ENCODE results near the gene CNTN6.

Gene CNTN6

DNA sequence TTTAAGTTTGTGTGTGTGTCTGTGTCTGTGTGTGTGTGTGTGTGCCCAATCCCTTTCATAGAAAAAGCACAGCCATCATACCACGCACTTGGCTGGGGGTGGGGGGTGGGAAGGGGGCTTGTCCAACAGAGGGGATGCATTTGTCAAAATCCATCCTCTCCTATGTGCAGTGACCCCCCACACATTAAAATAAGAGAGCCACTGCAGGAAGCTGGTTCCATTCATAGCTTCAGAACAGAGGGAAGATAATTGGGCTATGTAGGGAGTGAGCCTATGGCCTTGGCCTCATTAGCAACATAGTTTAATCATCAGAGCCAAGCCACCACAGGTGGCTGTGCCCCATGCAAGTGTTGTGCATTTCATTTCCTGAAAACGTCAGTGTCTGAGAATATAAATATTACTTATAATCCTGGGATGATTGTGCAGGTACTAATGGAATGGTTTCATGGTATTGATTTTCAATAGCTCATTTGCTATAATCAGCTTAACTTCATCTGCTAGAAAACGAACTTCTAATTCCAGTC, 330.8 kb downstream of the CNTN6 start:
- no peak for DNase-seq (ENCODE audit: extremely low read depth, low read depth)
- TF ChIP-seq, protein P1, sequence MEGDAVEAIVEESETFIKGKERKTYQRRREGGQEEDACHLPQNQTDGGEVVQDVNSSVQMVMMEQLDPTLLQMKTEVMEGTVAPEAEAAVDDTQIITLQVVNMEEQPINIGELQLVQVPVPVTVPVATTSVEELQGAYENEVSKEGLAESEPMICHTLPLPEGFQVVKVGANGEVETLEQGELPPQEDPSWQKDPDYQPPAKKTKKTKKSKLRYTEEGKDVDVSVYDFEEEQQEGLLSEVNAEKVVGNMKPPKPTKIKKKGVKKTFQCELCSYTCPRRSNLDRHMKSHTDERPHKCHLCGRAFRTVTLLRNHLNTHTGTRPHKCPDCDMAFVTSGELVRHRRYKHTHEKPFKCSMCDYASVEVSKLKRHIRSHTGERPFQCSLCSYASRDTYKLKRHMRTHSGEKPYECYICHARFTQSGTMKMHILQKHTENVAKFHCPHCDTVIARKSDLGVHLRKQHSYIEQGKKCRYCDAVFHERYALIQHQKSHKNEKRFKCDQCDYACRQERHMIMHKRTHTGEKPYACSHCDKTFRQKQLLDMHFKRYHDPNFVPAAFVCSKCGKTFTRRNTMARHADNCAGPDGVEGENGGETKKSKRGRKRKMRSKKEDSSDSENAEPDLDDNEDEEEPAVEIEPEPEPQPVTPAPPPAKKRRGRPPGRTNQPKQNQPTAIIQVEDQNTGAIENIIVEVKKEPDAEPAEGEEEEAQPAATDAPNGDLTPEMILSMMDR (IDR thresholded peaks at IDR 0.05; ENCODE audit: low read depth, low read length), result no peak

DNA sequence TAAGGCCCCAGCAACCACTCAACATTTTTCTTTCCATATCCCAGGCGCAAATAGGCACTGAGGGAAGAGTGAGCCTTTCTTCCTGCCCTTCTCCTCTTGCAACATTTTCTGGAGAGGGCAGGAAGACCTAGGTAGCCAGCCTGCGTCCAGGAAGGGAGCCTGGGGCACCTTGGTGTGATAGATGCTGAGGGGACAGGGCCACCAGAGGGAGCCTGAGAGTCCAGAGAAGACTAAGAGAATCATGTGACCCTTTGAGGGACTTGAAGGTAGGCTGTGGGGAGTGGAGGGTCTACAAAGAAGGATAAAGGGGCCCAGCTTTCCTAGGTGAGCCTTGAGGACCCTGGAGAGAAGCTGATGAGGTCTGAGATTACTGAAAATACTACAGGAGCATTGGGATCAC, 346.6 kb downstream of the CNTN6 start:
- TF ChIP-seq, protein P1 (IDR thresholded peaks at IDR 0.05; ENCODE audit: low read depth, low read length), result no peak
- DNase-seq (ENCODE audit: extremely low read depth, low read depth), result no peak

DNA sequence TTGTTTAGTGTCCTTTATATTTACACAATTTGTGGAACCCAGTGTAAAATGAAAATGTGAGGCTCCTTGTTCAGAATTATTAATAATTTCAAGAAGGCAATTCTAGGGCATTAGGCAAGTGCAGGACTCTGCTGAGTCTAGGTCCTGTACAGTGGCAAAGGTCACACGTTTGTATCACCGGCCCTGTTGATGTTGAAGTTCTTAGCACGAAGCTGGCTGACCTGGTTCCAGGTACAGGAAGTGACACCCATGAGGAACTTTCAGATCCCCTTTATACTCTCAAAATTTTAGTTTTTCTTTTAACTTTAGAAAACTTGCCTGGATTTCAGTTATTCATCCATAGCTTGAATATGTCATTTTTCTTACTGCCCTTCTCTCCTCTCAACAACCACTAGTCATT, 349.4 kb downstream of the CNTN6 start:
- DNase-seq (ENCODE audit: extremely low read depth, low read depth), result no peak

DNA sequence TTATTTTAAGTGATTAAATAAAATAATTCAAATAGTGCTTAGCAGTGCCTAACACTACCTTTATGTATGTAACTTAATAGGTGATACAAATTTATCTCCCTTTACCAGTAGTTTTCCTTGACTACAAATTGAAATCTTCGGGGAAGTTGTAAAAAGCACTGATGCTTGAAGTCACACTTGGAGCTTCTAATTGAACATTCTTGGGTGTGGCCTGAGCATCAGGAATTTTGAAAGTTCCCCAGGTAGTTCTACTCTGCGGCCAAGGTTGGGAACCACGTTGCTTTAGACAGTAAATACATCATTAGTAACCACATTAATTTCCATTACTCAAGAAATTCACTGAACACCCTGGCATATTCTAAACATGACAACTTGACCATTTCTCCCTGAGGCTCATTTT, 351.4 kb downstream of the CNTN6 start:
- TF ChIP-seq, protein P1 (IDR thresholded peaks at IDR 0.05; ENCODE audit: low read depth, low read length), result no peak
- DNase-seq (ENCODE audit: extremely low read depth, low read depth), result no peak

More for the DNA sequence above, 349.4 kb downstream of the CNTN6 start:
- TF ChIP-seq, protein P1 (IDR thresholded peaks at IDR 0.05; ENCODE audit: low read depth, low read length), result no peak

DNA sequence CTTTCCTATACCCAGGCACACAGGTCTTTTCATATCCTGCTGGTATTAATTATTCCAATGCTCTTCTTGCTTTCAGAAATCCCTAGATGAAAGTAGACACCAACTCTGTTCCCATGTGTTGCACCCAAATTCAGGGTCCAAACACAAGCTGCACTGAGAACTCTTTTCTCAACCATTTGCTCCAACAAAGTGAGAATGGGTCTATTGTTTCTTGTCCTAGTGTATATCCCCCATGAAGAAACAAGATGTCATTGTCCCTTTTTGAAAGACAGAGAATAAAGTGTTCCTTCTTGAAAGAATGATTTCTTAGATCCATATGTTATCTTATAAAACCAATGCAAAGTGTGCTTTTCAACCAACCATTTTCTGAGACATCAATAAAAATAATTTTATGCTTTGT, 353.7 kb downstream of the CNTN6 start:
- no peak for DNase-seq (ENCODE audit: extremely low read depth, low read depth)
- TF ChIP-seq, protein P1 (IDR thresholded peaks at IDR 0.05; ENCODE audit: low read depth, low read length), result no peak

DNA sequence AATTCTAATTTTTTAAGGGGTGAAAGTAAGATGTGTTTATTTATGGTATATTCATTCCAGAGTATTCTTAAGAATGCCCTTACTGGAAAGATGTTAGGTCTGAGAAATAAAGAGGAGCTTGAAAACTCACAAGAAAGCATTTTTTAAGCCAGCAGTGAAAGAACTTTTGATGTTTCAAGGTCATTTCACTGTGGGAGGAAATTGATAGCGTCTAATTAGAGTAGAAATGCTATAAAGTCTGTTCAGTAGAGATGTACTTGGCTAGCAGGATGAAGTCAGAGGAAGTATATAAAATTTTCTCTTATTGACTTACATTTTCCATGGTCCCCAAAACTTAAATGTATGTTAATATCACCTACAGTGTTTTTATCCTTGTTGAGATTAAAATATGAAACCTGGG, 354.6 kb downstream of the CNTN6 start:
- TF ChIP-seq, protein P1 (IDR thresholded peaks at IDR 0.05; ENCODE audit: low read depth, low read length), result no peak
- no peak for DNase-seq (ENCODE audit: extremely low read depth, low read depth)

DNA sequence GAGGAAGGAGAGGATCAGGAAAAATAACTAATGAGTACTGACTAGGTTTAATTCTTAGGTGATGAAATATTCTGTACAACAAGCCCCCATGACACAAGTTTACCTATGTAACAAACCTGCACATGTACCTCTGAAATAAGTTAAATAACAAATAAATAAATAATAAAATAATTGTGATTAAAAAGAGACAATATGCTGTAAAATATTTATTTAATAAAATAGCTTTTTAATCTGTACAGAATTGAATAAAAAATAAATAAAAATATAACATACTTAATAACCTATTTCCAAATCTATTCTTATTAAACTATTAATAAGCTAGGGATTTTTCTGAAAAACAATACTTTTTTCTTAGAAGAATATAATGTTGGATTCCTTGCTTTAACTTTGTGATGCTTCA, 355.6 kb downstream of the CNTN6 start:
- TF ChIP-seq, protein P1 (IDR thresholded peaks at IDR 0.05; ENCODE audit: low read depth, low read length), result no peak
- no peak for DNase-seq (ENCODE audit: extremely low read depth, low read depth)
